Nephron (organoid): ENCODE measurements around the gene AFAP1.
A peak's percentile ranks its signal among the peaks of the same experiment; 100 is the strongest.

Source experiments
- H3K27ac Mint-ChIP-seq, 3 experiments: 2 replicates each; pipeline ENCODE4 v1.8.0; 2020; ENCODE audit warnings: mixed read lengths in 3 of 3, mild to moderate bottlenecking in 2 of 3, moderate library complexity in 1 of 3
- H3K27me3 Mint-ChIP-seq: 2 replicates; pipeline ENCODE4 v1.8.0; 2021; ENCODE audit warnings: low read depth, mild to moderate bottlenecking, moderate library complexity, mixed read lengths
- H3K36me3 Mint-ChIP-seq: 2 replicates; pipeline ENCODE4 v1.8.0; 2020; ENCODE audit warnings: low read depth, mixed read lengths
- H3K4me1 Mint-ChIP-seq: 2 replicates; pipeline ENCODE4 v1.8.0; 2020; ENCODE audit warnings: mixed read lengths
- H3K4me3 Mint-ChIP-seq, 3 experiments: 2 replicates each; pipeline ENCODE4 v1.8.0; 2020; ENCODE audit warnings: mild to moderate bottlenecking in 3 of 3, mixed read lengths in 3 of 3, moderate library complexity in 2 of 3
- H3K9me3 Mint-ChIP-seq: 2 replicates; pipeline ENCODE4 v1.8.0; 2020; ENCODE audit warnings: mixed read lengths
- TF ChIP-seq, protein P1 (sequence below), 3 experiments: fragments of 200-600 bp; sonication (generic); IDR thresholded peaks; one replicate each; pipeline ENCODE4 v1.5.0; 2021; ENCODE audit warnings: antibody characterized with exemption in 3 of 3; ENCODE audit not compliant: unreplicated experiment in 3 of 3

The AFAP1 gene

DNA sequence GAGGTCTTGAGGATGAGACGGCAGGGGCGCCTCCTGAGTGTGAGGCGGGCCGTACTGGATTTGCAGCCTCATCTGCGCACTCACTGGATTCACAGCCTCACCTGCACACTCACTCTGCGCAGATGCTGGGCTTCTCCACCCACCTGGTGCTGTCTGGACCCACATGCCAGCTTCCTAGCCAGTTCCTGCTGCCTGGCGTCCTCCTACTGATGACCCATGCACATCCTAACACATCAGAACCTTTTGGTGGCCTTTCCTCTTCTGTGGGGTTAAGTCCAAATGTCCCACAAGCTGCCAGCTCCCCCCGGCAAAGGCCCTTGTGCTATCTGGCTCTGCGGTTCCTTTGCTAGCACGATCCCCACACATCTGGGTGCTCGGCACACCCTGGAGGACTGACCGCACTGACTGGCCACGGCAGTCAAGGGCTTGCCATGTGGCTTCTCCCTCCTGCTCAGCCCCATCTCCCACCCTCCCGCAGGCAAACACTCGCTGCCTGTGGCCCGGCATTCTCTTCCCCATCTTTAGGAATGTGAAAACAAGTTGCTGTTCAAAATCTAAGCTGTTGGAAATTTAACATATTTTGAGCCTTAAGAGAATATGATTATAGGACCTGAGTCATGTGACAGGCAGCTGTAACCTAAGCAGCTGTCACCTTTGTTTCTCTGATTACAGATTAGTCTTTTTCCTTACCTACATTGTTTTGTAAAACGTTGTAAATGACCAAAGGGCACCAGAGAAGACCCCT is 39.4 kb upstream of the AFAP1 start:
- Mint-ChIP-seq H3K27ac (peak overlapping the region in 2 of 3 experiments; percentile 3 to 18), H3K36me3 (no peaks in the 10 kb centered on the region), H3K9me3 (no peaks in the 10 kb centered on the region), H3K4me3 (no peak overlapping the region), H3K4me1 (peaks cover 22% of the 10 kb centered on the region), H3K27me3 (no peaks in the 10 kb centered on the region)
- TF ChIP-seq, protein P1, sequence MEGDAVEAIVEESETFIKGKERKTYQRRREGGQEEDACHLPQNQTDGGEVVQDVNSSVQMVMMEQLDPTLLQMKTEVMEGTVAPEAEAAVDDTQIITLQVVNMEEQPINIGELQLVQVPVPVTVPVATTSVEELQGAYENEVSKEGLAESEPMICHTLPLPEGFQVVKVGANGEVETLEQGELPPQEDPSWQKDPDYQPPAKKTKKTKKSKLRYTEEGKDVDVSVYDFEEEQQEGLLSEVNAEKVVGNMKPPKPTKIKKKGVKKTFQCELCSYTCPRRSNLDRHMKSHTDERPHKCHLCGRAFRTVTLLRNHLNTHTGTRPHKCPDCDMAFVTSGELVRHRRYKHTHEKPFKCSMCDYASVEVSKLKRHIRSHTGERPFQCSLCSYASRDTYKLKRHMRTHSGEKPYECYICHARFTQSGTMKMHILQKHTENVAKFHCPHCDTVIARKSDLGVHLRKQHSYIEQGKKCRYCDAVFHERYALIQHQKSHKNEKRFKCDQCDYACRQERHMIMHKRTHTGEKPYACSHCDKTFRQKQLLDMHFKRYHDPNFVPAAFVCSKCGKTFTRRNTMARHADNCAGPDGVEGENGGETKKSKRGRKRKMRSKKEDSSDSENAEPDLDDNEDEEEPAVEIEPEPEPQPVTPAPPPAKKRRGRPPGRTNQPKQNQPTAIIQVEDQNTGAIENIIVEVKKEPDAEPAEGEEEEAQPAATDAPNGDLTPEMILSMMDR (IDR thresholded peaks at IDR 0.05; ENCODE audit: unreplicated experiment in 3 of 3): no peak

GRCh38 chr4:7978489-7978888 is 38.8 kb upstream of the AFAP1 start:
- Mint-ChIP-seq H3K4me3 (no peak overlapping the region), H3K4me1 (peaks cover 18% of the 10 kb centered on the region), H3K36me3 (no peaks in the 10 kb centered on the region), H3K27me3 (no peaks in the 10 kb centered on the region), H3K27ac (peak overlapping the region in 2 of 3 experiments; percentile 62 to 90), H3K9me3 (no peaks in the 10 kb centered on the region)
- TF ChIP-seq, protein P1 (IDR thresholded peaks at IDR 0.05; ENCODE audit: unreplicated experiment in 3 of 3): no peak

DNA sequence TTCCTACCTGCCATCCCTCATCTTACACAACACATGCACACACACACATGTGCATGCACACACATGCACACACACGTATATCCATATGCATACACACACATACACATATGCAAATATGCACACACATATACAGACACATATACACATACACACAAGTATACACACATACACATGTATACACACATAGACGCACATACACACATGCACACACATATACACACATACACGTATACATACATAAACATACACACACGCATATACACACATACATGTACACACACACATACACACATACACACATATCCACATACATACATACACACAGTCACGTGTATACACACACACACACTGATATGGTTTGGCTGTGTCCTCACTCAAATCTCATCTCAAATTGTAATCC is 37.0 kb upstream of the AFAP1 start:
- no peaks in the 10 kb centered on the region for H3K9me3 Mint-ChIP-seq
- peaks cover 25% of the 10 kb centered on the region for H3K4me1 Mint-ChIP-seq
- H3K36me3 Mint-ChIP-seq: no peaks in the 10 kb centered on the region
- H3K4me3 Mint-ChIP-seq: no peak overlapping the region
- peak overlapping the region in 2 of 3 experiments; percentile 7 to 21 for H3K27ac Mint-ChIP-seq
- no peaks in the 10 kb centered on the region for H3K27me3 Mint-ChIP-seq
- TF ChIP-seq, protein P1 (IDR thresholded peaks at IDR 0.05; ENCODE audit: unreplicated experiment in 3 of 3): no peak

DNA sequence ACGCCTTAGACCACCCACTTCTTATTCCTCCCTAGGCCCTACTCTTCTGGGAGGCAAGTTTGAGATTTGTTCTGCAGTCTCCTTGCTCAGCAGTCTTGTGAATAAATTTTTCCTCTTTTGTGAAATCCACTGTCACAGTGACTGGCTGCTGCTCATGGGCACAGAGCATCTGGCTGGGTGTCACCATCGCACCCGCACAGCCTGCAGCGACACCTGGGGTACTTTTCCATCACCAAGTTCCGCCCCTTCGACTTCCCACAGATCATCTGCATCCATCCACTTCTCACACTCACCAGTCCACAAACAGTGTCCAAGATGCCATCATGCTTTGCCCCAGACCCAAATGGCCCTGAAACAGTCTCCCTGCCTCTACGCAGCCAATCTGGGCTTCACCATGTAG is 36.4 kb upstream of the AFAP1 start:
- peak overlapping the region in 2 of 3 experiments; percentile 16 to 21 for H3K27ac Mint-ChIP-seq
- peaks cover 25% of the 10 kb centered on the region for H3K4me1 Mint-ChIP-seq

GRCh38 chr4:7974425-7974824 is 34.8 kb upstream of the AFAP1 start:
- Mint-ChIP-seq H3K36me3 (no peaks in the 10 kb centered on the region), H3K27ac (no peak overlapping the region), H3K4me1 (peaks cover 33% of the 10 kb centered on the region), H3K9me3 (no peaks in the 10 kb centered on the region), H3K27me3 (no peaks in the 10 kb centered on the region), H3K4me3 (no peak overlapping the region)
- TF ChIP-seq, protein P1 (IDR thresholded peaks at IDR 0.05; ENCODE audit: unreplicated experiment in 3 of 3): no peak

More for the DNA sequence above, 36.4 kb upstream of the AFAP1 start:
- Mint-ChIP-seq H3K27me3 (no peaks in the 10 kb centered on the region), H3K36me3 (no peaks in the 10 kb centered on the region), H3K9me3 (no peaks in the 10 kb centered on the region), H3K4me3 (no peak overlapping the region)
- TF ChIP-seq, protein P1 (IDR thresholded peaks at IDR 0.05; ENCODE audit: unreplicated experiment in 3 of 3): no peak

DNA sequence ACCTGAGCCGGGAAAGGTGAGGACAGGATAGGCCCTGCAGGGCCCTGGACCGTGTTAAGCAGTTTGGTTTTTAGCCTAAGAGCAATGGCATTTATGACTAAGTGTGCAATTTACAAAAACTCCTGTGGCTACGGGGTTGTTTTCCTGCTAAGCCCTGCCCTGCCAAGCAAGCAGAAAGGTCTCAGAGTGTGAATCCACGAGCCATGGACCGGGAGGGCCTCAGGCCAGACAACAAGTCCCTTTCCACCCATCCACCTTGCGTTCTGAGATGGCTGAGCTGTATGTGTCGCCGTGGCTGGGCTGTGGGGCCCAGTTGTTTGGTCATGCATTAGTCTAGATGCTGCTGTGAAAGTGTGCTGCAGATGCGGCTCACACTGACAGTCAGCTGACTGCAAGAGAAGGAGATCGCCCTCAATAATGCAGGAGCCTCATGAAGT is 33.9 kb upstream of the AFAP1 start:
- Mint-ChIP-seq H3K9me3 (no peaks in the 10 kb centered on the region), H3K4me3 (no peak overlapping the region), H3K36me3 (no peaks in the 10 kb centered on the region), H3K27me3 (no peaks in the 10 kb centered on the region), H3K4me1 (peaks cover 31% of the 10 kb centered on the region), H3K27ac (peak overlapping the region in 2 of 3 experiments; percentile 40 to 55)
- TF ChIP-seq, protein P1 (IDR thresholded peaks at IDR 0.05; ENCODE audit: unreplicated experiment in 3 of 3): no peak
